Trophoblast cell (in vitro differentiated cells and primary cell): ENCODE data around the gene DIRAS1.

Source experiments
- DNase-seq, 2 donors: peaks; one replicate each; pipeline ENCODE4 v3.0.0-alpha.2; 2016
- H2AFZ ChIP-seq: 2 replicates; pipeline ENCODE4 v1.6.1; 2013; ENCODE audit warnings: low read length, moderate library complexity, mild to moderate bottlenecking; ENCODE audit not compliant: insufficient read depth, poor library complexity
- H2AK5ac ChIP-seq: 2 replicates; pipeline ENCODE4 v1.6.1; 2013; ENCODE audit warnings: mild to moderate bottlenecking, low read length
- H2BK120ac ChIP-seq: 2 replicates; pipeline ENCODE4 v1.6.1; 2013; ENCODE audit warnings: low read length, mild to moderate bottlenecking, moderate library complexity; ENCODE audit not compliant: insufficient read depth, poor library complexity
- H2BK12ac ChIP-seq: 2 replicates; pipeline ENCODE4 v1.6.1; 2013; ENCODE audit warnings: mild to moderate bottlenecking, low read length, moderate library complexity
- H2BK5ac ChIP-seq: 2 replicates; pipeline ENCODE4 v1.6.1; 2013; ENCODE audit warnings: low read length, low read depth, moderate library complexity, mild to moderate bottlenecking; ENCODE audit not compliant: poor library complexity
- H3K14ac ChIP-seq: 2 replicates; pipeline ENCODE4 v1.6.1; 2013; ENCODE audit warnings: mild to moderate bottlenecking, low read length
- H3K18ac ChIP-seq: 2 replicates; pipeline ENCODE4 v1.6.1; 2013; ENCODE audit warnings: mild to moderate bottlenecking, low read length
- H3K23ac ChIP-seq: 2 replicates; pipeline ENCODE4 v1.6.1; 2013; ENCODE audit warnings: low read length
- H3K27ac ChIP-seq: 2 replicates; pipeline ENCODE4 v1.5.1; 2013; ENCODE audit warnings: low read depth, mild to moderate bottlenecking, inconsistent platforms, low read length, moderate library complexity
- H3K27me3 ChIP-seq: 2 replicates; pipeline ENCODE4 v1.6.1; 2013; ENCODE audit warnings: inconsistent platforms, mild to moderate bottlenecking, low read length, moderate library complexity; ENCODE audit not compliant: insufficient read depth
- H3K36me3 ChIP-seq, 2 experiments: 1 replicate in 1 of 2; 2 replicates in 1 of 2; pipeline ENCODE4 v1.6.1; 2013; ENCODE audit warnings: low read length in 2 of 2, mild to moderate bottlenecking in 2 of 2, moderate library complexity in 1 of 2; ENCODE audit not compliant: insufficient read depth in 2 of 2, control insufficient read depth in 1 of 2
- H3K4ac ChIP-seq: 2 replicates; pipeline ENCODE4 v1.6.1; 2013; ENCODE audit warnings: low read depth, mild to moderate bottlenecking, low read length, moderate library complexity
- H3K4me1 ChIP-seq, 2 experiments: 1 replicate in 1 of 2; 2 replicates in 1 of 2; pipeline ENCODE4 v1.6.1; 2013; ENCODE audit warnings: low read length in 2 of 2, mild to moderate bottlenecking in 2 of 2, moderate library complexity in 1 of 2; ENCODE audit not compliant: insufficient read depth in 2 of 2, control insufficient read depth in 1 of 2
- H3K4me2 ChIP-seq: 2 replicates; pipeline ENCODE4 v1.6.1; 2013; ENCODE audit warnings: inconsistent platforms, mild to moderate bottlenecking, low read length, moderate library complexity
- H3K4me3 ChIP-seq: 2 replicates; pipeline ENCODE4 v1.5.1; 2013; ENCODE audit warnings: mild to moderate bottlenecking, low read depth, low read length, inconsistent platforms
- H3K79me1 ChIP-seq: one replicate; pipeline ENCODE4 v1.6.1; 2013; ENCODE audit warnings: low read length
- H3K79me2 ChIP-seq: 2 replicates; pipeline ENCODE4 v1.6.1; 2013; ENCODE audit warnings: low read length, mild to moderate bottlenecking; ENCODE audit not compliant: control insufficient read depth, insufficient read depth, poor library complexity
- H3K9ac ChIP-seq: 2 replicates; pipeline ENCODE4 v1.6.1; 2013; ENCODE audit warnings: mild to moderate bottlenecking, low read length
- H3K9me3 ChIP-seq: 2 replicates; pipeline ENCODE4 v1.6.1; 2013; ENCODE audit warnings: low read depth, mild to moderate bottlenecking, control low read depth, inconsistent platforms, low read length; ENCODE audit not compliant: insufficient read depth
- H4K12ac ChIP-seq: 2 replicates; pipeline ENCODE4 v1.6.1; 2013; ENCODE audit warnings: low read depth, mild to moderate bottlenecking, low read length, moderate library complexity
- H4K8ac ChIP-seq: 2 replicates; pipeline ENCODE4 v1.6.1; 2013; ENCODE audit warnings: low read depth, mild to moderate bottlenecking, low read length, moderate library complexity
- H4K91ac ChIP-seq: one replicate; pipeline ENCODE4 v1.6.1; 2013; ENCODE audit warnings: low read depth, mild to moderate bottlenecking, low read length, moderate library complexity
- WGBS: extraction: QIAGEN DNeasy Blood & Tissue Kit; methylation state at CpG from one replicate; pipeline ENCODE4 v1.1.7; 2013; ENCODE audit warnings: missing lambda C conversion rate; ENCODE audit not compliant: insufficient read length, insufficient coverage; ENCODE audit errors: extremely low coverage; 5-methylcytosine and 5-hydroxymethylcytosine counted together

Gene DIRAS1

DNA sequence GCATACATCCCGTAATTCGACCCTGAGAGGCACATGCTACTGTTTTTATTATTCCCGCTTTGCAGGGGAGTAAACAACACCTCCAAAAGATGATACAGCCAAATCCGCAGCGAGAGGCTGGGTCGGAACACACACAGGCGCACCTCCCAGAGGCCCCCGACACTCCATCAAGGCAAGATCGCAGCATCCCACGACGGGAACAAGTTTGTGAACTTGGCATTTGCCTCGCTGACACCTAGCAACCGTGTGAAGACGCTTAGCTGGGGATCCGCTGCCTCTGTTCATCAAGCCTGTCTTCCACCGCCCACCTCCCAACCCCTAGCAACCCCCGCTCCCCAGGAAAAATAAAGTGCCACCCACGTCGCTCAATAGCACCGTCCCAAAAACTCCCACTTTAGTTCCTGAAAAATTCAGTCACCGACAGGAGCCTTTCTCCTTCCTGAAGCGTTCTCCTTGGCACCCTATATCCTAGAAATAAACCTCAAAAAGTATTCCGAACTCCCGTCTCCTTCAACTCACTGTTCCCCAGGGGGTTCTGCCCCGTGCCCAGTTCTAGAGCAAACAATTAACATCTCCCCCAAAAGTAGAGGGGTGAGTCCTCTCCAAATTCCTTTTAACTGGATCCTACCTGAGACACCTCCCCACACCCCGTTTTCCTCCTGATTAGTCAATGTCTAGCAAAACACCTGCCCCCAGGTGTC is 20.4 kb downstream of the DIRAS1 start:
- Histone ChIP-seq H2AFZ (no peak overlapping the region), H3K9ac (no peak overlapping the region), H2BK120ac (no peak overlapping the region), H2BK12ac (no peak overlapping the region), H4K8ac (no peak overlapping the region), H2AK5ac (no peak overlapping the region), H3K4me2 (no peak overlapping the region), H2BK5ac (no peak overlapping the region), H3K27ac (no peak overlapping the region), H3K18ac (no peak overlapping the region), H4K12ac (no peak overlapping the region), H3K14ac (no peak overlapping the region), H3K27me3 (peaks cover 16% of the 10 kb centered on the region), H3K4me1 (peaks cover 2 to 3% of the 10 kb centered on the region in 2 experiments), H3K79me2 (peaks cover 2% of the 10 kb centered on the region), H3K9me3 (peaks cover 5% of the 10 kb centered on the region), H3K4ac (no peak overlapping the region), H3K4me3 (no peak overlapping the region), H4K91ac (no peak overlapping the region), H3K36me3 (no peaks in the 10 kb centered on the region), H3K23ac (no peak overlapping the region), H3K79me1 (peaks cover 2% of the 10 kb centered on the region)
- DNase-seq, result no peak
- WGBS, result no CpG with 5 or more reads among the region's 26 CpGs

GRCh38 chr19:2699413-2700140 is 21.6 kb downstream of the DIRAS1 start:
- H3K14ac ChIP-seq, result no peak overlapping the region
- no peak for DNase-seq
- H3K9me3 ChIP-seq, result peaks cover 5% of the 10 kb centered on the region
- H2BK5ac ChIP-seq, result no peak overlapping the region
- H2BK12ac ChIP-seq, result no peak overlapping the region
- H3K4me1 ChIP-seq, result peaks cover 2 to 3% of the 10 kb centered on the region in 2 experiments
- no peak overlapping the region for H3K27ac ChIP-seq
- H3K4me3 ChIP-seq, result no peak overlapping the region
- H2AFZ ChIP-seq, result no peak overlapping the region
- H3K36me3 ChIP-seq, result no peaks in the 10 kb centered on the region
- H2BK120ac ChIP-seq, result no peak overlapping the region
- peaks cover 2% of the 10 kb centered on the region for H3K79me1 ChIP-seq
- no CpG with 5 or more reads among the region's 15 CpGs for WGBS
- peaks cover 2% of the 10 kb centered on the region for H3K79me2 ChIP-seq
- peaks cover 16% of the 10 kb centered on the region for H3K27me3 ChIP-seq
- H4K91ac ChIP-seq, result no peak overlapping the region
- H3K4ac ChIP-seq, result no peak overlapping the region
- no peak overlapping the region for H4K8ac ChIP-seq
- H3K9ac ChIP-seq, result no peak overlapping the region
- H3K4me2 ChIP-seq, result no peak overlapping the region
- H3K18ac ChIP-seq, result no peak overlapping the region
- no peak overlapping the region for H4K12ac ChIP-seq
- H3K23ac ChIP-seq, result no peak overlapping the region
- no peak overlapping the region for H2AK5ac ChIP-seq

DNA sequence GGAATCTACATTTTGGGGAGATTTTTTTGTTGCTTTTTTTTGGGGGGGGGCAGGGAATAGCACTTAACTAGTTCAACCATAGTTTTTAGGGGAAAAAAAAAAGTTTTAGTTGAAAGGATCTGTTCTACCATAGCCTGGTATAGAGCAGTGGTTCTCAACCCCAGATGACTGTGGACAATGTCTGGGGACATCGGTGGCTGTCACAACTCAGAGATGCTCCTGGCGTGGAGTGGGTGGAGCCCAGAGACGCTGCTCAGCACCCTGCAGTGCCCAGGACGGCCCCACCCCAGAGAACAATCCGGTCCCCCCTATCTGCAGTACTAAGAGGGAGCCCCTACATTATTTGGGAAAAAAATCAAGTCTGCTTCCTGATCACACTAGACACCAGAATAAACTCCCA is 27.0 kb downstream of the DIRAS1 start:
- Histone ChIP-seq H3K23ac (no peak overlapping the region), H3K79me2 (no peaks in the 10 kb centered on the region), H3K9ac (no peak overlapping the region), H4K12ac (no peak overlapping the region), H4K8ac (no peak overlapping the region), H3K4me1 (no peaks in the 10 kb centered on the region), H2BK12ac (no peak overlapping the region), H2BK120ac (no peak overlapping the region), H3K36me3 (no peaks in the 10 kb centered on the region), H3K27me3 (no peaks in the 10 kb centered on the region), H3K18ac (no peak overlapping the region), H4K91ac (no peak overlapping the region), H3K14ac (no peak overlapping the region), H3K27ac (no peak overlapping the region), H2AK5ac (no peak overlapping the region), H2BK5ac (no peak overlapping the region), H3K4me2 (no peak overlapping the region), H3K4me3 (no peak overlapping the region), H3K79me1 (no peaks in the 10 kb centered on the region), H2AFZ (no peak overlapping the region), H3K9me3 (no peaks in the 10 kb centered on the region), H3K4ac (no peak overlapping the region)
- WGBS, result no CpG with 5 or more reads among the region's 5 CpGs
- DNase-seq, result no peak

GRCh38 chr19:2693492-2694160 is 27.5 kb downstream of the DIRAS1 start:
- no peak overlapping the region for H3K4me2 ChIP-seq
- no peak overlapping the region for H3K9ac ChIP-seq
- no peak overlapping the region for H2BK120ac ChIP-seq
- H3K18ac ChIP-seq, result no peak overlapping the region
- no peaks in the 10 kb centered on the region for H3K9me3 ChIP-seq
- no peak overlapping the region for H4K8ac ChIP-seq
- H3K79me1 ChIP-seq, result no peaks in the 10 kb centered on the region
- no peak overlapping the region for H2AFZ ChIP-seq
- H3K4me1 ChIP-seq, result no peaks in the 10 kb centered on the region
- H4K91ac ChIP-seq, result no peak overlapping the region
- no peak overlapping the region for H3K4ac ChIP-seq
- no peaks in the 10 kb centered on the region for H3K27me3 ChIP-seq
- H2BK12ac ChIP-seq, result no peak overlapping the region
- no peak overlapping the region for H3K23ac ChIP-seq
- H2AK5ac ChIP-seq, result no peak overlapping the region
- no peak overlapping the region for H3K4me3 ChIP-seq
- no peak overlapping the region for H4K12ac ChIP-seq
- H3K14ac ChIP-seq, result no peak overlapping the region
- no peaks in the 10 kb centered on the region for H3K79me2 ChIP-seq
- H3K27ac ChIP-seq, result no peak overlapping the region
- H3K36me3 ChIP-seq, result no peaks in the 10 kb centered on the region
- H2BK5ac ChIP-seq, result no peak overlapping the region
- WGBS, result no CpG with 5 or more reads among the region's 12 CpGs
- no peak for DNase-seq
